Heart left ventricle (tissue), 13 donors: Measurements from ENCODE around the gene SLIT3.

Experiments used
- POLR2A ChIP-seq, 2 donors: fragments of 450-650 bp; IDR thresholded peaks; one replicate each; pipeline ENCODE4 v1.6.1; 2017; ENCODE audit warnings: antibody characterized with exemption in 2 of 2, mild to moderate bottlenecking in 2 of 2, moderate library complexity in 2 of 2
- TF ChIP-seq, protein P1 (sequence below), 12 donors: fragments of 200-600 bp; sonication (generic) in 4 of 12; IDR thresholded peaks; one replicate each; pipeline versions ENCODE4 v1.5.0 to v1.8.0; 2018 to 2022; ENCODE audit warnings: antibody characterized with exemption in 12 of 12, mild to moderate bottlenecking in 5 of 12
- donor health status: ischemic (EF 13 %, LVEDD 7.1; RV severe dilation, severe dysfunction).
- donor health status: DM: no; HTN: yes; CAD: no.
- donor health status: DM: no; HTN: no; CAD: no.
- donor health status: ischemic (EF 25% LVEDD 6.9; RV normal size, moderate dysfunction).
- donor health status: ischemic (EF 25% LVEDD 5.7; RV mildly dilated, moderate dysfunction).
- donor health status: ischemic (EF 35%, LVEDD 5.7; RV mildly dilated, moderate dysfunction).
- donor health status: nonischemic (EF 11% LVEDD 7.7; RV severe dilation, severe dysfunction).
- donor health status: DM: yes; HTN: yes; CAD: no.
- donor health status: PGD.
- donor health status: ischemic (EF 29% LVEDD 5.4; RV normal size, mild dysfunction).
- donor health status: nonischemic (EF 23%, LVEDD 6.1; RV moderate dilation, normal function).

DNA sequence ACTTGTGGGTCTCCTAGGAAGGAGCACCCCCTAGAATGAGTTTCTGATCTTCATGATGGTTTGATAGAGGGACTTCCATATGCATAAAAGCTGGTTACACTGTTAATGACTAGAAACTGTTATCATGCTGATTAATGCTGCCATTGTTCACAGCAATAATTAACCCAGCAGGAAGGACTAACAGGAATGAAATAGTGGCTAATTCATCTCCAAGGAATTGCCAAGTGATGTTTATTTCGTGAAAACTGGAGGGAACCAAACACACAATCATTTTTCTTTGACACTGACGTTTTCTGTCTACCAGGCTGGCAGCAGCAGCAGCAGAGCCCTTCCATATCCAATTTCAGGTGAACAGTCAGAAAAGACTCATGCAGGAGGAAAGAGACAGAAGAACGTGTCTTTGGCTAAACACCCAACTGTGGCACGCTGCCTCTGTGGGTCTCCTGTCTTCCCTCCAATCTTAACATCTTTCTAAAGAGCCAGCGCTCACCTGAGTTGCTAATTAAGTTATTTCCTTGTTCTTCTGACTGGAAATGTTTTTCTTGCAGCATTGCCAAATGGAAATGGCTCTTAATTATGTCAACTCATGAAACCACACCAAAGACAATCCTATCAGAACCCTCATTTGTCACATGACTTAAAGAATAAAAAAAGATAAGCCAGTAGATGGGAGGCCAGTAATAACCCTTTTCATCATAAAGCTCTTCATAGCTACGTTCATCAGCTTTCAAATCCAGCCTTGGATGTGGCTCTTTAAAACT, 181.5 kb downstream of the SLIT3 start:
- TF ChIP-seq, protein P1, sequence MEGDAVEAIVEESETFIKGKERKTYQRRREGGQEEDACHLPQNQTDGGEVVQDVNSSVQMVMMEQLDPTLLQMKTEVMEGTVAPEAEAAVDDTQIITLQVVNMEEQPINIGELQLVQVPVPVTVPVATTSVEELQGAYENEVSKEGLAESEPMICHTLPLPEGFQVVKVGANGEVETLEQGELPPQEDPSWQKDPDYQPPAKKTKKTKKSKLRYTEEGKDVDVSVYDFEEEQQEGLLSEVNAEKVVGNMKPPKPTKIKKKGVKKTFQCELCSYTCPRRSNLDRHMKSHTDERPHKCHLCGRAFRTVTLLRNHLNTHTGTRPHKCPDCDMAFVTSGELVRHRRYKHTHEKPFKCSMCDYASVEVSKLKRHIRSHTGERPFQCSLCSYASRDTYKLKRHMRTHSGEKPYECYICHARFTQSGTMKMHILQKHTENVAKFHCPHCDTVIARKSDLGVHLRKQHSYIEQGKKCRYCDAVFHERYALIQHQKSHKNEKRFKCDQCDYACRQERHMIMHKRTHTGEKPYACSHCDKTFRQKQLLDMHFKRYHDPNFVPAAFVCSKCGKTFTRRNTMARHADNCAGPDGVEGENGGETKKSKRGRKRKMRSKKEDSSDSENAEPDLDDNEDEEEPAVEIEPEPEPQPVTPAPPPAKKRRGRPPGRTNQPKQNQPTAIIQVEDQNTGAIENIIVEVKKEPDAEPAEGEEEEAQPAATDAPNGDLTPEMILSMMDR (IDR thresholded peaks at IDR 0.05), result no peak
- no peak for TF ChIP-seq POLR2A (IDR thresholded peaks at IDR 0.05)
